Measurements from ENCODE around the gene IL1A. TPM values are rescaled to one million over a fixed set of nuclear protein-coding genes. Genes with fewer than 3 reads are reported as not detected.

The IL1A gene
- total and polyA plus RNA-seq, 10 of the 15 experiments (the other 5 are each of a cell fraction or from before 2014, with no cell fraction given) = 0.10 to 8.7 (median 6.9) TPM

- Histone ChIP-seq H3K4me3 (no peak overlapping the region), H3K9me3 (replicated peaks; ENCODE audit: control insufficient read depth, insufficient read depth, low read length) (no peaks in the 10 kb centered on the region), H4K20me1 (ENCODE audit: control insufficient read depth, insufficient read depth) (no peaks in the 10 kb centered on the region), H3K9ac (ENCODE audit: control insufficient read depth, insufficient read depth, low read length) (no peak overlapping the region), H3K4me2 (ENCODE audit: control insufficient read depth, insufficient read depth) (peak overlapping the region; percentile 59), H3K36me3 (ENCODE audit: control insufficient read depth in 2 of 2, insufficient read depth in 2 of 2, low read length in 1 of 2) (no peaks in the 10 kb centered on the region), H2AFZ (ENCODE audit: control insufficient read depth, low read depth, low read length) (peak overlapping the region; percentile 67), H3K27me3 (replicated peaks in 1 of 2; ENCODE audit: control insufficient read depth in 2 of 2, insufficient read depth in 2 of 2, low read length in 1 of 2) (no peaks in the 10 kb centered on the region), H3K27ac (ENCODE audit: control insufficient read depth, insufficient read depth) (peak overlapping the region; percentile 39; the same call in 1 of the 2 replicates), H3K4me1 (ENCODE audit: control insufficient read depth, insufficient read depth, low read length) (peaks cover 22% of the 10 kb centered on the region), H3K79me2 (ENCODE audit: control insufficient read depth, insufficient read depth, low read length) (no peaks in the 10 kb centered on the region)
- WGBS (ENCODE audit: insufficient coverage, insufficient replicate concordance, low lambda C conversion rate, missing lambda C conversion rate) = 14% methylated on average over 19 of the region's 19 CpGs
- ChIA-PET SMC1A (ENCODE audit: uncharacterized antibody, unreplicated experiment) (interaction anchor here (0.6 to 10.9 kb wide), 41 partner anchors 10 to 233 kb away, joined by 3 to 455 read pairs (median 8); partner anchors contain the start of genes CHCHD5 and SLC20A1), CTCF (interaction anchor here (0.6 to 12.8 kb wide), 38 partner anchors 8 to 472 kb away, joined by 3 to 671 read pairs (median 6); partner anchors contain the start of genes CHCHD5, SLC20A1 and ZC3H8), POLR2A (interaction anchor here (1.0 to 4.9 kb wide), 14 partner anchors 16 to 143 kb away, joined by 3 to 51 read pairs (median 8); partner anchors contain the start of genes CHCHD5 and SLC20A1), RAD21 (ENCODE audit: unreplicated experiment) (interaction anchor here (0.7 to 10.7 kb wide), 34 partner anchors 9 to 245 kb away, joined by 3 to 494 read pairs (median 5); partner anchors contain the start of genes CHCHD5, CKAP2L and SLC20A1)
- ATAC-seq (peak; percentile 86), FAIRE-seq (peak; percentile 99), DNase-seq (ENCODE audit: low read depth, low spot score) (peak; percentile 61)
- BruUV-seq (replicated peaks) = no TSS peak
- intact Hi-C loops (cut with micrococcal nuclease; ENCODE audit: unreplicated experiment) = loop anchor here (1.0 to 5.0 kb wide), 5 partner anchors 35 to 244 kb away; partner anchors contain the start of genes SLC20A1 and TTL
- in situ Hi-C loops (cut with MboI) = no loop called here
- TF ChIP-seq HSF1 (IDR thresholded peaks at IDR 0.05; ENCODE audit: low read depth, low read length) (0 out of 2 replicates have a peak, but pooled peaks have one; percentile 18), HDGF (IDR thresholded peaks at IDR 0.05) (0 out of 2 replicates have a peak, but pooled peaks have one; percentile 25), NR2F1 (conservative IDR thresholded peaks at IDR 0.05) (0 out of 2 replicates have a peak, but pooled peaks have one; percentile 45), POU2F2 (IDR thresholded peaks at IDR 0.05; ENCODE audit: borderline replicate concordance, low read depth, low read length) (peak; percentile 77; the same call in 2 of the 3 replicates), ATF7 (IDR thresholded peaks at IDR 0.05; ENCODE audit: low read depth) (peak; percentile 31; the same call in 1 of the 2 replicates), ZNF207 (IDR thresholded peaks at IDR 0.05; ENCODE audit: borderline replicate concordance) (peak; percentile 64; the same call in 1 of the 2 replicates), SP1 (IDR thresholded peaks at IDR 0.05; ENCODE audit: low read depth, low read length) (peak; percentile 29), HDAC6 (IDR thresholded peaks at IDR 0.05; ENCODE audit: unreplicated experiment) (no peak), KAT2A (conservative IDR thresholded peaks at IDR 0.05; ENCODE audit: control insufficient read depth, low read depth, low read length) (no peak), PRDM15 (CRISPR knock-in tag; IDR thresholded peaks at IDR 0.05) (no peak), ZZZ3 (IDR thresholded peaks at IDR 0.05; ENCODE audit: control insufficient read depth, insufficient read length, low read depth) (no peak), BHLHE40 (IDR thresholded peaks at IDR 0.05; ENCODE audit: borderline replicate concordance in 1 of 2, low read depth in 2 of 2, low read length in 1 of 2) (peak; percentile 17 to 58; a peak in 3 of 4 replicates), NBN (IDR thresholded peaks at IDR 0.05) (peak; percentile 83), STAT3 (IDR thresholded peaks at IDR 0.05; ENCODE audit: low read depth, low read length) (no peak), NR2C2 (IDR thresholded peaks at IDR 0.05; ENCODE audit: borderline replicate concordance, control insufficient read depth, insufficient read length, low read depth) (no peak), CREM (IDR thresholded peaks at IDR 0.05; ENCODE audit: low read depth) (0 out of 2 replicates have a peak, but pooled peaks have one; percentile 22), MEF2B (IDR thresholded peaks at IDR 0.05; ENCODE audit: partially characterized antibody, poor library complexity, severe bottlenecking) (no peak), EP300 (IDR thresholded peaks at IDR 0.05; ENCODE audit: borderline replicate concordance in 1 of 2, control insufficient read depth in 1 of 2, low read depth in 2 of 2, low read length in 2 of 2) (no peak; a peak in 1 of 4 replicates)
Observed at GRCh38 chr2:112726487-112727190, 57.7 kb downstream of the IL1A start.

Data from GM12878 (cell line).